GM21619 (cell line): ENCODE results near the gene IGFBP1.

Source experiments
- ATAC-seq: cut with Tn5 transposase; IDR thresholded peaks from one replicate; pipeline ENCODE4 v1.9.1; 2021; ENCODE audit not compliant: unreplicated experiment

Gene IGFBP1

DNA sequence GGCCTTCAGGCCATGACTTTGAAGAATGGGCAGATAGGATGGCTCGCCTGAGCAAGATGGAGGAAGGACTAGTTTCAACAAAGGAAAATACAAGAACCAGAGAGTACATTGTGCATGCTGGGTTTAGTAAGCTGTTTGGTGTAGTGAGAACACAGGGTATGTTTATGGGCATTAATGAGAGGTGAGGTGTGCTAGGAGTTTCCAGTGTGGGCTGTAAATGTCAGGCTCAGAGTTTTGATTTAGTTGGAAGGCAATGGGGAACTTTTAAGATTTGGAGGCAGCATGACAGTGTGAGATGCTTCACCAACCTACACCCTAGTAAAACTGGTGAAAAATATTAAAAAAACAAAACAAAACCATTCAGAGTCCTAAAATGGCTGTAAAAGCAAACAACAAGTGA, 13.3 kb downstream of the IGFBP1 start:
- ATAC-seq, result no peak

- ATAC-seq, result no peak
Observed at GRCh38 chr7:45902820-45903219, 14.5 kb downstream of the IGFBP1 start.

- no peak for ATAC-seq
Observed at GRCh38 chr7:45909561-45909960, 21.3 kb downstream of the IGFBP1 start.

GRCh38 chr7:45910855-45911254, 22.6 kb downstream of the IGFBP1 start:
- no peak for ATAC-seq

DNA sequence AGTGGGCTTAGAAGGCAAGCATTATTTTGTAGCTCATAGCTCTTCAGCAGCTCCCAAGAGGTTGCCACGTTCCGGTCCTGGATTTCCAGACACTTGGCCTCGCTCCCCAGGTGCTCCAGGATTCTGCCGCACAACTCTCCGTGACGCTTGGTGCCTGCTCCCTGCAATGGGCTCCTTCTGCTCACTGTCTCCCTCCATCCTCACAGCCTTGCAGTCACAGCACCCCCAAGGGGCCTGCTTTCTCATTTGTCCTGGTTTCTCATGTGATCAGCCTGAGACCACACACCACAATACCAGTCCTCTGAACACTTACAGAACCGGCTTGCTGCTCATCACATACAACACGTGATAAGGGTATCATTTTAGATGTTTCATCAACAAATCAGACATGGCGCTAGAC, 23.0 kb downstream of the IGFBP1 start:
- no peak for ATAC-seq

DNA sequence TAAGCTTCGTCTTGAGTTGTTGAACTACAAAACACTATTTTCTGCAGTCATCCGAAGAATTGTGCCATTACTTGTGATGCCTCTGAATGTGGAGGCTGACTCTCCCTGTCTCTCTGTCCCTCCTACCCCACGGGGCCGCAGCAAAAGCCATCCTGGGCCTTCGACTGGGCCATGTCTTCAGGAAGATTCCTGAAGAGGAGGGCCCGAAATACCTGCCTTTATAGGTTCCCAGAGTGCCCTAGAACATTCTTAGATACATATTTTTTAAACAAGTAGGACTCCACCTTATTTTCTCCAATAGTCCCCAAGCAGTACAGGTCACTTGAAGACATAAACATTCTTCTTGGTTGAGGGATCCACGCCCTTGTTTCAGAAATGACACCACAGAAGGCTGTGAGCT, 24.7 kb downstream of the IGFBP1 start:
- ATAC-seq, result no peak

DNA sequence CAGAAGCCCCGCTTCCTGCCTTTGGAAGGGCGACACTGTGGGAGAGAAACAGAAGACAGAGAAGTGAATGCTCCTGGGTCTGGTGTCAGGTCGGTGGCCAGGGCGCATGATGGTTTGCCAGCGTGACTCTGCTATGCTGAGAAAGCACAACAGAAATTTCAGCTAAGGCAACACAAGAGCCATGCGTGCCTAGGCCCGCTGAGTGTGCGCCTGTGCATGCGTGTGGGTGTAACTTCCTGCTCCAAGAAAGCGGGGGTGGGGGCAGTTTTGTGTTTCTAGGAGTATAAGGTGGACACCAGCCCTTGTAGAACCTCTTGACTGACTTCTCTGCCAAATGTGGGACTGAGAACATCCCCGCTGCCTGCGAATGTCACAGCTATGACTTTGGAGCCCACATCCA, 26.6 kb downstream of the IGFBP1 start:
- ATAC-seq, result no peak

DNA sequence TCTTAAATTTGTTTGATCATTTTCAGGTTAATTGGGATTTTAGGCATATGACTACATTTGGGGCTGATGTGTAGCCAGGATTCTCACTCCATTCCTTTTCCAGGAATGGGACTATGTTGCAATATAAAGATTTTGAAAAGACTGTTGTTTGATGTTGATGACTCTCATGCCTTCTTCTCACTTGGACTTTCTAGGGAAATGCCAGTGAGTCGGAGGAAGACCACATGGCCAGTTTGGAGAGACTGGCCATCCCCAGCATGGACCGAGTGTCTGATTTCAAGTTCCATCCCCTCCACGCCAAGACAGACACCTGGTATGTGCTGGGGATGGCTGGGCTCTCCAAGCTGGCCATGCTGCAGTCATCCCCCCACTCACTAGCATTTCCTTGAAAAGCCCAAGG, 27.3 kb downstream of the IGFBP1 start:
- no peak for ATAC-seq

DNA sequence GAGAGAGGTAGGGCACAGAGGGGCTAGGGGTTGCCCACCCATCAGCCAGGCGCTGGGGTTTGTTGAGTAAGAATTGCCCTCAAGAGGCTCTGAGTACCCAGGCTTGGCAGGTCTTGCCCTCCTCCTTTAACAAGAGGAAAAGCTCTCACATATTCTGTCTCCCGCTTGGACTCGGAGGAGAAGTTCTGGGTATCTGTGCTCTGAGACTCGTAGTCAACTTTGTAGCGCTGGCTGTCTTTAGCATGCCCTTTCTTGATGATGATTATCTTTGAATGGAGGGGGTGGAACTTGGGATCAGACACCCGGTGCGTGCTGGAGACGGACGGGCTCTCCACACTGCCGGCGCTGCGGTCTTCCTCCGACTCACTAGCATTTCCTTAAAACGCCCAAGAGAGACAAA, 28.8 kb downstream of the IGFBP1 start:
- ATAC-seq, result no peak

DNA sequence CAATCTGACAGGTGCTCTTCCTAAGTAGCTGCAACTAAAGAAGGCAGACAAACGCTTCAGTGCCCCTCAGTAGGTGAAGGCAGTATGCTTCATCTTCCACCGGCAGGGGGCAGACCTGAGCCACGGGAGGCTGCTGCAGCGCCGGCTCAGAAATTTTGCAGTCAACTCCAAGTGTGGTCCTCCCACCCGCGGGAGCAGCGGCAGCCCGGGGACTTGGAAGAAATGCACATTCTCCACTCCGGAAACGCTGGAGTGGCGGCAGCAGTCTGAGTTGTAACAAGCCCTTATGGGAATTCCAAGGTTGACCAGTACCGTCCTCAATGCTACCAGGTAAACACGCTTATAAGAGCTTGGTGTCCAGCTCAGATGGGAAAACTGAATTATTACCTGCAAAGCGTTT, 29.4 kb downstream of the IGFBP1 start:
- ATAC-seq, result no peak

DNA sequence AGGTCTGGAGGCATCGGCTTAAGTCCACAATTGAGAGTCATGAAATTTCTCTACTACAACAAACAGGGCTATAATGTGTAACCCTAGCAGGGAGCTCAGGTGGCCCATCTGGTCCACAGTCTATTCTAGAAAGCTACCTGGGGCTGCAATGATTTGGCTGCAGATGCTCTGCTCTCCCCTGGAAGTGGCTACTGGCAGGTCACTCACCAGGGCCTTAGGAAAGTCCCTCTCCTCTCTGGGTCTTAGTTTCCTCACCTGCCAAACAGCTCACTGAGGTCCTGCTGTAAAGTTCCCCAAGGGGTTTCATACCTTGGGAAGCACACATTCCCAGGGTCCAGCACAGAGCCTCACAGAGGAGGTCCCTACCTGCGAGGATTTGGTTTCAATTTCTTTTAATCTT, 30.3 kb downstream of the IGFBP1 start:
- no peak for ATAC-seq

DNA sequence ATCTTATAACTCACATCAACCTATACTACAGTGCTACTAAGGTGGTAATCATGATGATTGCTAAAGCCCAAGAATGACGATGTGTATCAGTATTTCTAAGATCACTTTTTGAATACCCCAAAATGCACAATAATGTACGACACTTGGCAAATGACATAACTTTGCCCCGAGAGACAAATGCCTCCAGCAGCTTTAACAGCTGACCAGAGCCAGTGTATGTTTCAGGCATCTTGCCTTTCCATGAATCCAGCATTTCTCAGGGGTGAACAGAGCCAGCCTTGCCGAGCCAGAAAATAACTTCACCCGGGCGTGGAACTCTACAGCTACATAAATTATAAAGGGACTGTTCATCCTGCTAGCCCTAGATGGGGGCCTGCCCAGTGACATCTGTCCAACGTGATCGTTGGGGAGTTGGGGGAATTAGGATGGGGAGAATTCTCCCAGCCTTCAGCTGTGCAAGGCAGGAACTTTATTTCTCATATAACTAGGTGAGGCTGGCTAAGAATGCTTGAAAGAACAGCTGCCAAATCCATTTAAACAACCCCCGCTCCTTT, 31.0 kb downstream of the IGFBP1 start:
- no peak for ATAC-seq

GRCh38 chr7:45919993-45920459, 31.7 kb downstream of the IGFBP1 start:
- ATAC-seq, result no peak

GRCh38 chr7:45920502-45921380, 32.5 kb downstream of the IGFBP1 start, which contains the start of gene IGFBP3:
IGFBP3 (minus strand) TSS chr7:45921272; CDS start chr7:45921140, 132 bp downstream.
- no peak for ATAC-seq

- ATAC-seq, result no peak
Observed at GRCh38 chr7:45921381-45921698, 33.1 kb downstream of the IGFBP1 start.

- no peak for ATAC-seq
Observed at GRCh38 chr7:45921699-45922519, 33.6 kb downstream of the IGFBP1 start.

- ATAC-seq, result no peak
Observed at GRCh38 chr7:45922810-45923209, 34.5 kb downstream of the IGFBP1 start.

- no peak for ATAC-seq
Observed at GRCh38 chr7:45923290-45923689, 35.0 kb downstream of the IGFBP1 start.

GRCh38 chr7:45923818-45924217, 35.5 kb downstream of the IGFBP1 start:
- no peak for ATAC-seq

DNA sequence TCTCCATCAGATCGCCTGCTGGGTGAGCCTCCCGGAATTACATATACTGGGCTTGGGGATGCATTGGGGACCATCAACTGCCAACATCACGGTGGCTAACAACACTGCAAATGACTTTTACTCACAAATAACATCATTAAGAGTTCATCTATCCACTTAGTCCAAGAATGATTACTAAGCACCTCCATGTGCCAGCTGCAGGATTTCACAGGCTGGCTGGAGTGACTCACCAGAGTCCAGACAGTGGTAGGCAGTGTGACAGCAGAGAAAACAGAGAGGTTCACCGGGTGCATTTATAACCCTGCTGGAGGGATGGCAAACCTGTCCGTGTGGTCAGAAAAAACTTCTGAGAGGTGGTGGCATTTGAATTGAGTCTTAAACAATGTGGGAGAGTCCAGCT, 36.0 kb downstream of the IGFBP1 start:
- ATAC-seq, result no peak

- ATAC-seq, result no peak
Observed at GRCh38 chr7:45927721-45928120, 39.4 kb downstream of the IGFBP1 start.

- ATAC-seq, result no peak
Observed at GRCh38 chr7:45930967-45931366, 42.7 kb downstream of the IGFBP1 start.
